Measurements from ENCODE around the gene TMEM45A. TPM values are rescaled to one million over a fixed set of nuclear protein-coding genes. Genes with fewer than 3 reads are reported as not detected.

TMEM45A gene
- total RNA-seq, 4 donors from 2014 or later = 3.5 to 7.0 (median 4.1) TPM

DNA sequence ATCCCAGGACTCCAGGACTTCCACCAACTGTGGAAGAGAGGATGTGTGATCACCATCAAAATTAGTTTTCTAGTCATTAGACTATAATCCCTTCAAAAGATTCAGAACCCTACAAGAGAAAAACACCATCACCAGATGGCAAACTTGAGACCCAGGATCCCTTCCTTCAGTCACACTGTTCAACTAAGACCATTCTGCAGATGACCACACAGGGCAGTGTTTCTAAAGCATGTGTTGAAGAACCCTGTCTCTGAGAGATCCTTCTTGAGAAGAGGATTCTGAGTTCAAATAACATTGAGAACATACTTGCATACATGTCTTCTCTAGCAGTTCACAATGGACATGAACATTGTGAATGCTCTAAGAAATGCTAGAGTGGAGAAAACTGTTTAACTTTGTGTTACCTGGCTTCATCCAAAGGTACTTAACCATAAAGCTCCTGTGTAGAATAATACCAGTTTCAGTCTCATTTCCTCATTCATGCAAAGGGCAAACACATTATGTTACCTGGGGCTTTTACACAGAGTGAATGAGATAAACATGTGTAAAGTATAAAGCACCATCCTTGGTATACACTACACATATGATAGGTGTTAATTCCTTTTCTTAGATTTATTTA lies 114.6 kb downstream of the TMEM45A start:
- Histone ChIP-seq H3K9me3 (no peaks in the 10 kb centered on the region), H3K36me3 (no peaks in the 10 kb centered on the region), H3K4me1 (no peaks in the 10 kb centered on the region), H3K27me3 (peaks cover 0 to 11% (median 0%) of the 10 kb centered on the region in 3 donors), H3K4me3 (no peak overlapping the region), H3K27ac (no peak overlapping the region)
- DNase-seq (no peak), ATAC-seq (no peak)
- in situ Hi-C loops (cut with MboI; ENCODE audit: low sequenced_read_pairs in 4 of 4) (no loop called here), intact Hi-C loops (cut with DNase I; ENCODE audit: low total_unique reads) (no loop called here)
- no peak for TF ChIP-seq CTCF (IDR thresholded peaks at IDR 0.05 in 4 of 5, conservative IDR thresholded peaks at IDR 0.05 in 1 of 5)
- TF ChIP-seq POLR2A (IDR thresholded peaks at IDR 0.05) = no peak

DNA sequence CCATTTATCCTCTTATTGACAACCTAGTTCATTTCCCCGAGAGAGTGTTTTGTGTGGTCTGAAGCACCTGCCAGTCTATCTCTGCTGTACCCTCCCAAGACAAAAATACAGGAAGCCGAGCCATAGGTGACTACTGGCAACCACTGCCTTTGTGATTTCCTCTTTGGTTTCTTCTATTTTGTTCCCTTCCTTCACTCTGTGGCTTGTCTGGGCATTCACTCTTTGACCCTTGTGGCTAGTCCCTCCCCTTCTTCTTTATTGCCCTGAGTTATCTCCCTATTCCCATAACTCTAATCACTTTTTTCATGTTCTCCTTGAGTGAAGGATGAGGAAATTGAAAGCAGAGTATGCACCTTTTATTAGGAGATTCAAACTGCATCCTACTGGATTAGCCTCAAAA lies 116.9 kb downstream of the TMEM45A start, which contains the start of gene ADGRG7:
Gene ADGRG7, plus strand, starts transcription at position 297 of the 400 bp plus-strand sequence. CDS start 256 bp downstream, outside the sequence.
- no peaks in the 10 kb centered on the region for H3K36me3 ChIP-seq
- H3K27ac ChIP-seq = no peak within 1 kb of the TSS
- DNase-seq (no peak), ATAC-seq (no peak)
- in situ Hi-C loops (cut with MboI; ENCODE audit: low sequenced_read_pairs in 4 of 4) (no loop called here), intact Hi-C loops (cut with DNase I; ENCODE audit: low total_unique reads) (no loop called here)
- no peaks in the 10 kb centered on the region for H3K9me3 ChIP-seq
- H3K4me3 ChIP-seq = no peak within 1 kb of the TSS
- H3K27me3 ChIP-seq = peaks cover 0 to 11% (median 0%) of the 10 kb centered on the region in 3 donors
- H3K4me1 ChIP-seq = no peaks in the 10 kb centered on the region
- no peak for TF ChIP-seq POLR2A (IDR thresholded peaks at IDR 0.05)
- TF ChIP-seq CTCF (IDR thresholded peaks at IDR 0.05 in 4 of 5, conservative IDR thresholded peaks at IDR 0.05 in 1 of 5) = no peak

DNA sequence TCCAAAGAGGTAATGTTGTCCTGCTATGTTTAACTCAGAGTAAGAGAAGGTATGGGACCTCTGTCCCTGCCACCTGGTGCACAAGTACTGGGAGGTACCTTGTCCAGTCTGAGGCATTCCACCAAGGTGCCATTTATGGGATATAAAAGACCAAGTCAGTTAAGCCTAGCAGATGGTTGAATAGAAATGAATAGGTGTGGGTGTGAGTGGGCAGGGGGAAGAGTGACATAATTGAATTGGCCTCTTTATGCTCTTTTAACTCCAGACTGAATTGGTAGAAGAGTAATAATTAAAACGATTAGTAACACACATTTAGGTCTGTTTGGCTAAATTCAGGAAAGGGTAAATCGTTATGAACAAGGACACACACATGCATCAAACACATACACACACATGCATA lies 117.5 kb downstream of the TMEM45A start:
- Histone ChIP-seq H3K27me3 (peaks cover 0 to 11% (median 0%) of the 10 kb centered on the region in 3 donors), H3K4me3 (no peak overlapping the region), H3K27ac (no peak overlapping the region), H3K36me3 (no peaks in the 10 kb centered on the region), H3K9me3 (no peaks in the 10 kb centered on the region), H3K4me1 (no peaks in the 10 kb centered on the region)
- in situ Hi-C loops (cut with MboI; ENCODE audit: low sequenced_read_pairs in 4 of 4) = no loop called here
- no peak for DNase-seq
- intact Hi-C loops (cut with DNase I; ENCODE audit: low total_unique reads) = no loop called here
- no peak for ATAC-seq
- TF ChIP-seq CTCF (IDR thresholded peaks at IDR 0.05 in 4 of 5, conservative IDR thresholded peaks at IDR 0.05 in 1 of 5) = no peak
- TF ChIP-seq POLR2A (IDR thresholded peaks at IDR 0.05) = no peak

GRCh38 chr3:100611221-100611620 lies 118.8 kb downstream of the TMEM45A start:
- in situ Hi-C loops (cut with MboI; ENCODE audit: low sequenced_read_pairs in 4 of 4) (no loop called here), intact Hi-C loops (cut with DNase I; ENCODE audit: low total_unique reads) (no loop called here)
- H3K27ac ChIP-seq = no peak overlapping the region
- no peak for DNase-seq
- no peak for ATAC-seq
- H3K4me3 ChIP-seq = no peak overlapping the region
- H3K27me3 ChIP-seq = peaks cover 0 to 11% (median 0%) of the 10 kb centered on the region in 3 donors
- H3K36me3 ChIP-seq = no peaks in the 10 kb centered on the region
- TF ChIP-seq POLR2A (IDR thresholded peaks at IDR 0.05) (no peak), CTCF (IDR thresholded peaks at IDR 0.05 in 4 of 5, conservative IDR thresholded peaks at IDR 0.05 in 1 of 5) (no peak)
- H3K4me1 ChIP-seq = no peaks in the 10 kb centered on the region
- H3K9me3 ChIP-seq = no peaks in the 10 kb centered on the region
